HepG2 (cell line): ENCODE results near the gene SLC22A7. TPM values are rescaled to one million over a fixed set of nuclear protein-coding genes. Genes with fewer than 3 reads are reported as not detected.

ENCODE experiments used
- ATF1 ChIP-seq: IDR thresholded peaks from 2 replicates; pipeline ENCODE4 v1.6.1; 2016; ENCODE audit warnings: mild to moderate bottlenecking, control low read depth
- BORCS8-MEF2B ChIP-seq: sonication (generic); formaldehyde crosslinking; IDR thresholded peaks from 2 replicates; pipeline ENCODE4 v1.8.0; 2022; ENCODE audit warnings: mild to moderate bottlenecking, missing genetic modification reagents
- EEA1 ChIP-seq: sonication (generic); formaldehyde crosslinking; IDR thresholded peaks from 2 replicates; pipeline ENCODE4 v1.5.1; 2020; ENCODE audit warnings: mild to moderate bottlenecking, missing genetic modification reagents, borderline replicate concordance
- FOXM1 ChIP-seq: sonication (generic); formaldehyde crosslinking; IDR thresholded peaks from 2 replicates; pipeline ENCODE4 v1.5.0; 2020; ENCODE audit warnings: missing genetic modification reagents
- GLI4 ChIP-seq: sonication (generic); formaldehyde crosslinking; IDR thresholded peaks from 2 replicates; pipeline ENCODE4 v1.5.1; 2020; ENCODE audit warnings: missing genetic modification reagents, mild to moderate bottlenecking, moderate library complexity, borderline replicate concordance
- HNRNPL ChIP-seq: fragments of 200-400 bp; formaldehyde crosslinking; IDR thresholded peaks from 2 replicates; pipeline ENCODE4 v1.6.1; 2017; ENCODE audit warnings: mild to moderate bottlenecking, low read depth, low read length
- KMT2B ChIP-seq: IDR thresholded peaks from 2 replicates; pipeline ENCODE4 v1.6.1; 2016; ENCODE audit warnings: missing genetic modification reagents, missing compliant biosample characterization
- MAFK ChIP-seq, 2 experiments: IDR thresholded peaks in 1 of 2; conservative IDR thresholded peaks in 1 of 2; 2 replicates each; pipeline ENCODE4 v1.6.1; 2011; ENCODE audit warnings: improper control_type of control experiment in 2 of 2, low read length in 2 of 2
- MNT ChIP-seq: fragments of 450-650 bp; IDR thresholded peaks from 2 replicates; pipeline ENCODE4 v1.6.1; 2016
- PAX8 ChIP-seq: sonication (generic); formaldehyde crosslinking; IDR thresholded peaks from 2 replicates; pipeline ENCODE4 v1.8.0; 2022; ENCODE audit warnings: mild to moderate bottlenecking, missing genetic modification reagents, borderline replicate concordance
- PLSCR1 ChIP-seq: sonication (generic); formaldehyde crosslinking; IDR thresholded peaks from 2 replicates; pipeline ENCODE4 v1.5.0; 2020; ENCODE audit warnings: missing genetic modification reagents, mild to moderate bottlenecking, borderline replicate concordance
- SNRNP70 ChIP-seq: fragments of 200-400 bp; formaldehyde crosslinking; IDR thresholded peaks from 2 replicates; pipeline ENCODE4 v1.6.1; 2017; ENCODE audit warnings: mild to moderate bottlenecking, low read depth, low read length, moderate library complexity
- TFDP1 ChIP-seq: IDR thresholded peaks from 2 replicates; pipeline ENCODE4 v1.6.1; 2016; ENCODE audit warnings: missing compliant biosample characterization, missing genetic modification reagents, borderline replicate concordance
- USF2 ChIP-seq, 2 experiments: sonication (generic) in 1 of 2; formaldehyde crosslinking in 1 of 2; IDR thresholded peaks; 2 replicates each; pipeline versions ENCODE4 v1.5.1 to v1.6.1; 2011 to 2020; ENCODE audit warnings: borderline replicate concordance in 1 of 2, low read depth in 1 of 2, low read length in 1 of 2, mild to moderate bottlenecking in 1 of 2, missing genetic modification reagents in 1 of 2, moderate library complexity in 1 of 2
- ZBTB42 ChIP-seq: sonication (generic); formaldehyde crosslinking; IDR thresholded peaks from 2 replicates; pipeline ENCODE4 v1.5.0; 2020; ENCODE audit warnings: mild to moderate bottlenecking, missing genetic modification reagents
- ZFP1 ChIP-seq: IDR thresholded peaks from 2 replicates; pipeline ENCODE4 v1.6.1; 2016
- ZNF138 ChIP-seq: sonication (generic); formaldehyde crosslinking; IDR thresholded peaks from 2 replicates; pipeline ENCODE4 v1.5.0; 2020; ENCODE audit warnings: mild to moderate bottlenecking, low read depth, missing genetic modification reagents
- ZNF205 ChIP-seq: IDR thresholded peaks from 2 replicates; pipeline ENCODE4 v1.6.1; 2018; ENCODE audit warnings: missing biosample characterization, missing genetic modification reagents
- ZNF441 ChIP-seq: sonication (generic); formaldehyde crosslinking; IDR thresholded peaks from 2 replicates; pipeline ENCODE4 v1.7.0; 2021; ENCODE audit warnings: missing genetic modification reagents, borderline replicate concordance
- ZNF503 ChIP-seq: sonication (generic); formaldehyde crosslinking; IDR thresholded peaks from 2 replicates; pipeline ENCODE4 v1.4.0; 2020; ENCODE audit warnings: missing genetic modification reagents
- ZNF737 ChIP-seq: sonication (generic); formaldehyde crosslinking; IDR thresholded peaks from 2 replicates; pipeline ENCODE4 v1.5.0; 2020; ENCODE audit warnings: missing genetic modification reagents, mild to moderate bottlenecking, borderline replicate concordance
- polyA plus RNA-seq, 8 experiments: library from polyadenylated mRNA; depleted of rRNA in 3 of 8; stranded (reverse) in 7 of 8; unstranded in 1 of 8; fragments of >200 nt; fragmentation: Illumina TruSeq in 4 of 8; extraction: Trizol in 4 of 8; gene quantifications; 2 replicates each; pipeline versions ENCODE4 v1.2.1 to v1.2.3, GENCODE V29; 2011 to 2016; ENCODE audit warnings: low read depth in 4 of 8, missing spikeins in 1 of 8, mixed read lengths in 1 of 8; ENCODE audit not compliant: insufficient read depth in 1 of 8
- total RNA-seq, 5 experiments: library from RNA; depleted of rRNA; stranded (reverse); fragments of >200 nt; fragmentation: Illumina TruSeq; extraction: Trizol; gene quantifications; 2 replicates each; pipeline ENCODE4 v1.2.3, GENCODE V29; 2016; ENCODE audit warnings: low read depth in 1 of 5

SLC22A7 gene
- total and polyA plus RNA-seq, 2 of the 13 experiments (the other 11 are each of a cell fraction or from before 2014, with no cell fraction given), result 5.3 to 22.6 TPM

- TF ChIP-seq ZNF441 (peak; percentile 73; the same call in 1 of the 2 replicates), PAX8 (CRISPR knock-in tag) (0 out of 2 replicates have a peak, but pooled peaks have one; percentile 61), TFDP1 (no peak), MAFK (conservative IDR thresholded peaks at IDR 0.05 in 1 of 2, IDR thresholded peaks at IDR 0.05 in 1 of 2; ENCODE audit: low read length in 2 of 2) (no peak), BORCS8-MEF2B (CRISPR knock-in tag) (peak; percentile 64; the same call in 1 of the 2 replicates), SNRNP70 (no peak), ZNF205 (CRISPR knock-in tag) (0 out of 2 replicates have a peak, but pooled peaks have one; percentile 37), HNRNPL (peak; percentile 99), KMT2B (no peak), ZFP1 (CRISPR knock-in tag) (0 out of 2 replicates have a peak, but pooled peaks have one; percentile 26), FOXM1 (CRISPR knock-in tag) (no peak), ZNF138 (0 out of 2 replicates have a peak, but pooled peaks have one; percentile 24), EEA1 (CRISPR knock-in tag) (no peak), MNT (no peak), ZBTB42 (no peak), ATF1 (CRISPR knock-in tag) (no peak), GLI4 (CRISPR knock-in tag) (0 out of 2 replicates have a peak, but pooled peaks have one; percentile 32), ZNF737 (0 out of 2 replicates have a peak, but pooled peaks have one; percentile 13), USF2 (IDR thresholded peaks at IDR 0.05; ENCODE audit: low read depth, low read length) (no peak), USF2 (CRISPR knock-in tag; IDR thresholded peaks at IDR 0.05; ENCODE audit: borderline replicate concordance) (no peak), ZNF503 (0 out of 2 replicates have a peak, but pooled peaks have one; percentile 6), PLSCR1 (CRISPR knock-in tag) (no peak)
These were observed 21.3 kb upstream of the SLC22A7 start (continued) for GRCh38 chr6:43276577-43277305.
